GM23338 (cell line): ENCODE measurements around the gene NSMCE1. TPM values are rescaled to one million over a fixed set of nuclear protein-coding genes. Genes with fewer than 3 reads are reported as not detected.

Experiments
- ATAC-seq: fragments of 200-7000 bp; cut with Tn5 transposase; 3 replicates; pipeline ENCODE4 v1.9.1; 2020
- DNase-seq: peaks from one replicate; pipeline ENCODE4 v3.0.0-alpha.2; 2015; ENCODE audit warnings: low spot score
- H2AFZ ChIP-seq: fragments of 200-600 bp; sonication (generic); 2 replicates; pipeline ENCODE4 v1.8.0; 2016; ENCODE audit warnings: antibody characterized with exemption, mild to moderate bottlenecking, moderate library complexity
- H3F3A ChIP-seq: fragments of 200-600 bp; sonication (generic); replicated peaks from 2 replicates; pipeline ENCODE4 v1.8.0; 2017; ENCODE audit warnings: antibody characterized with exemption, mixed run types, low read depth
- H3K27ac ChIP-seq: fragments of 200-600 bp; sonication (generic); 2 replicates; pipeline ENCODE4 v1.6.1; 2016; ENCODE audit warnings: low read depth
- H3K27me3 ChIP-seq: fragments of 200-600 bp; sonication (generic); 2 replicates; pipeline ENCODE4 v1.8.0; 2016; ENCODE audit warnings: mild to moderate bottlenecking, mixed run types, moderate library complexity; ENCODE audit not compliant: insufficient read depth
- H3K36me3 ChIP-seq: fragments of 200-600 bp; sonication (generic); 2 replicates; pipeline ENCODE4 v1.8.0; 2016; ENCODE audit warnings: mild to moderate bottlenecking; ENCODE audit not compliant: insufficient read depth
- H3K4me1 ChIP-seq: fragments of 200-600 bp; sonication (generic); 2 replicates; pipeline ENCODE4 v1.8.0; 2016; ENCODE audit warnings: mild to moderate bottlenecking, moderate library complexity; ENCODE audit not compliant: insufficient read depth
- H3K4me2 ChIP-seq: fragments of 200-600 bp; sonication (generic); 2 replicates; pipeline ENCODE4 v1.7.1; 2017; ENCODE audit warnings: mixed run types
- H3K4me3 ChIP-seq: fragments of 200-600 bp; sonication (generic); 2 replicates; pipeline ENCODE4 v1.6.1; 2016; ENCODE audit warnings: mixed run types
- H3K79me2 ChIP-seq: fragments of 200-600 bp; sonication (generic); replicated peaks from 2 replicates; pipeline ENCODE4 v1.8.0; 2017; ENCODE audit warnings: mild to moderate bottlenecking; ENCODE audit not compliant: insufficient read depth
- H3K9me2 ChIP-seq: fragments of 200-600 bp; sonication (generic); 2 replicates; pipeline ENCODE4 v1.8.0; 2017; ENCODE audit not compliant: insufficient read depth
- H4K20me1 ChIP-seq: fragments of 200-600 bp; sonication (generic); replicated peaks from 2 replicates; pipeline ENCODE4 v1.8.0; 2017; ENCODE audit warnings: mild to moderate bottlenecking; ENCODE audit not compliant: insufficient read depth
- H3K27ac Mint-ChIP-seq: 2 replicates; pipeline ENCODE4 v1.8.0; 2020; ENCODE audit warnings: inconsistent platforms, mild to moderate bottlenecking, moderate library complexity, mixed read lengths
- H3K27me3 Mint-ChIP-seq: 3 replicates; pipeline ENCODE4 v1.8.0; 2022; ENCODE audit warnings: low read depth, mild to moderate bottlenecking, moderate library complexity, mixed read lengths, inconsistent platforms; ENCODE audit not compliant: insufficient read depth, poor library complexity
- H3K36me3 Mint-ChIP-seq: 3 replicates; pipeline ENCODE4 v1.8.0; 2021; ENCODE audit warnings: low read depth, mild to moderate bottlenecking, inconsistent platforms, moderate library complexity, mixed read lengths
- H3K4me1 Mint-ChIP-seq: 3 replicates; pipeline ENCODE4 v1.8.0; 2020; ENCODE audit warnings: mild to moderate bottlenecking, inconsistent platforms, mixed read lengths
- H3K4me3 Mint-ChIP-seq: 3 replicates; pipeline ENCODE4 v1.8.0; 2021; ENCODE audit warnings: moderate library complexity, mild to moderate bottlenecking, inconsistent platforms, mixed read lengths
- H3K9me3 Mint-ChIP-seq: 3 replicates; pipeline ENCODE4 v1.8.0; 2020; ENCODE audit warnings: moderate library complexity, mild to moderate bottlenecking, inconsistent platforms, mixed read lengths
- CREB1 ChIP-seq: fragments of 250-450 bp; sonication (Bioruptor Pico); IDR thresholded peaks from 2 replicates; pipeline ENCODE4 v1.5.0; 2020; ENCODE audit warnings: low read depth, mild to moderate bottlenecking, moderate library complexity
- CTCF ChIP-seq, 2 experiments: fragments of 200-600 bp in 1 of 2; sonication (generic) in 1 of 2; conservative IDR thresholded peaks; 2 replicates each; pipeline versions ENCODE4 v1.5.1 to v1.6.1; 2016 to 2017; ENCODE audit warnings: antibody characterized with exemption in 2 of 2, low read depth in 2 of 2, mild to moderate bottlenecking in 2 of 2, moderate library complexity in 1 of 2
- ETS1 ChIP-seq: IDR thresholded peaks from 2 replicates; pipeline ENCODE4 v1.6.1; 2016; ENCODE audit warnings: antibody characterized with exemption
- EZH2 ChIP-seq: fragments of 200-600 bp; sonication (generic); IDR thresholded peaks from one replicate; pipeline ENCODE4 v1.8.0; 2017; ENCODE audit warnings: antibody characterized with exemption, mild to moderate bottlenecking, low read depth; ENCODE audit not compliant: unreplicated experiment
- EZH2phosphoT487 ChIP-seq: fragments of 200-600 bp; sonication (generic); IDR thresholded peaks from one replicate; pipeline ENCODE4 v1.8.1; 2018; ENCODE audit warnings: antibody characterized with exemption; ENCODE audit not compliant: unreplicated experiment
- JUNB ChIP-seq: IDR thresholded peaks from one replicate; pipeline ENCODE4 v1.6.1; 2016; ENCODE audit warnings: antibody characterized with exemption; ENCODE audit not compliant: unreplicated experiment
- NANOG ChIP-seq: IDR thresholded peaks from 2 replicates; pipeline ENCODE4 v1.6.1; 2016; ENCODE audit warnings: antibody characterized with exemption, borderline replicate concordance
- POLR2AphosphoS5 ChIP-seq: IDR thresholded peaks from 2 replicates; pipeline ENCODE4 v1.6.1; 2016; ENCODE audit warnings: antibody characterized with exemption, low read depth
- REST ChIP-seq: IDR thresholded peaks from one replicate; pipeline ENCODE4 v1.6.1; 2018; ENCODE audit warnings: antibody characterized with exemption; ENCODE audit not compliant: unreplicated experiment
- STAT1 ChIP-seq: IDR thresholded peaks from one replicate; pipeline ENCODE4 v1.6.1; 2016; ENCODE audit warnings: antibody characterized with exemption; ENCODE audit not compliant: unreplicated experiment
- ZNF114 ChIP-seq: fragments of 250-450 bp; sonication (Bioruptor Pico); IDR thresholded peaks from 2 replicates; pipeline ENCODE4 v1.5.0; 2020; ENCODE audit warnings: mild to moderate bottlenecking, moderate library complexity
- ZNF331 ChIP-seq: fragments of 250-450 bp; sonication (Bioruptor Pico); IDR thresholded peaks from 2 replicates; pipeline ENCODE4 v1.5.0; 2020; ENCODE audit warnings: low read depth, mild to moderate bottlenecking, moderate library complexity
- ZNF462 ChIP-seq: fragments of 250-450 bp; sonication (Bioruptor Pico); IDR thresholded peaks from 2 replicates; pipeline ENCODE4 v1.5.0; 2020; ENCODE audit warnings: mild to moderate bottlenecking, moderate library complexity
- polyA plus RNA-seq: library from polyadenylated mRNA; unstranded; fragments of >200 nt; fragmentation: Nextera tagmentation; extraction: Ambion mirVana; gene quantifications from 2 replicates; pipeline ENCODE4 v1.2.1, GENCODE V29; 2016
- total RNA-seq: library from RNA; depleted of rRNA; stranded (reverse); fragments of >200 nt; shearing (Covaris generic); gene quantifications from 2 replicates; pipeline ENCODE4 v1.2.3, GENCODE V29; 2014

Gene NSMCE1
- total and polyA plus RNA-seq, 2 experiments from 2014 or later, result 30.6 to 50.8 TPM

GRCh38 chr16:27248036-27248435, 20.5 kb downstream of the NSMCE1 start:
- no peak for ATAC-seq
- H3K27me3 Mint-ChIP-seq, result peaks cover 8% of the 10 kb centered on the region

More at GRCh38 chr16:27248036-27248435, 20.5 kb downstream of the NSMCE1 start:
- Mint-ChIP-seq H3K27ac (no peak overlapping the region), H3K36me3 (no peaks in the 10 kb centered on the region; the same call in 1 of the 3 replicates), H3K4me1 (peaks cover 15% of the 10 kb centered on the region), H3K9me3 (no peaks in the 10 kb centered on the region; the same call in 2 of the 3 replicates), H3K4me3 (no peak overlapping the region)
- no peaks in the 10 kb centered on the region for H4K20me1 ChIP-seq
- H3K4me2 ChIP-seq, result no peak overlapping the region
- no peaks in the 10 kb centered on the region for H3K9me2 ChIP-seq
- TF ChIP-seq ETS1 (no peak), JUNB (no peak), REST (no peak), CREB1 (CRISPR knock-in tag) (no peak), NANOG (no peak), STAT1 (no peak), ZNF462 (CRISPR knock-in tag) (no peak), ZNF331 (no peak), EZH2 (no peak), ZNF114 (CRISPR knock-in tag) (no peak), EZH2phosphoT487 (no peak), POLR2AphosphoS5 (no peak), CTCF (conservative IDR thresholded peaks at IDR 0.05; ENCODE audit: low read depth in 2 of 2) (no peak)
- no peak overlapping the region for H3K27ac ChIP-seq
- peaks cover 6% of the 10 kb centered on the region for H3K4me1 ChIP-seq
- DNase-seq, result no peak
- no peaks in the 10 kb centered on the region for H3K27me3 ChIP-seq
- no peaks in the 10 kb centered on the region for H3K36me3 ChIP-seq
- no peaks in the 10 kb centered on the region for H3K79me2 ChIP-seq
- H3K4me3 ChIP-seq, result no peak overlapping the region
- H3F3A ChIP-seq, result no peaks in the 10 kb centered on the region
- no peak overlapping the region for H2AFZ ChIP-seq
